H1 (cell line): ENCODE results near the gene PSIP1. TPM values are rescaled to one million over a fixed set of nuclear protein-coding genes. Genes with fewer than 3 reads are reported as not detected.

Experiments
- CTCF ChIA-PET: fragments of 300-600 bp; sonication (Branson Sonifier 250); formaldehyde crosslinking; loops from one replicate; lab custom pipeline; 2021; ENCODE audit not compliant: partially characterized antibody; lab: Charles Lee
- POLR2A ChIA-PET: fragments of 300-600 bp; sonication (Branson Sonifier 250); formaldehyde crosslinking; loops from one replicate; lab custom pipeline; 2021; ENCODE audit warnings: inconsistent platforms; ENCODE audit not compliant: partially characterized antibody; lab: Charles Lee
- DNase-seq, 2 experiments: peaks; one replicate each; pipeline versions ENCODE4 v3.0.0 to v3.0.0-alpha.2; 2010 to 2022; ENCODE audit warnings: low spot score in 2 of 2, low read depth in 1 of 2, mixed read lengths in 1 of 2
- FAIRE-seq: peaks from 2 replicates; lab custom pipeline; 2011; peaks lifted over from hg19 to GRCh38; lab: Jason Lieb, UNC
- H2AFZ ChIP-seq: 2 replicates; pipeline ENCODE4 v1.8.1; 2012; ENCODE audit warnings: low read length, inconsistent platforms
- H2AK5ac ChIP-seq: 2 replicates; pipeline ENCODE4 v1.6.1; 2013; ENCODE audit warnings: low read depth, low read length
- H2BK120ac ChIP-seq: replicated peaks from 2 replicates; pipeline ENCODE3; 2013; ENCODE audit warnings: low read depth, low read length, inconsistent platforms
- H2BK12ac ChIP-seq: 2 replicates; pipeline ENCODE4 v1.6.1; 2013; ENCODE audit warnings: low read depth, low read length
- H2BK15ac ChIP-seq: 2 replicates; pipeline ENCODE4 v1.6.1; 2013; ENCODE audit warnings: low read length
- H2BK20ac ChIP-seq: 2 replicates; pipeline ENCODE4 v1.6.1; 2013; ENCODE audit warnings: low read length
- H2BK5ac ChIP-seq: 2 replicates; pipeline ENCODE4 v1.6.1; 2013; ENCODE audit warnings: low read depth, low read length
- H3K14ac ChIP-seq: 2 replicates; pipeline ENCODE4 v1.6.1; 2013; ENCODE audit warnings: inconsistent platforms; ENCODE audit not compliant: insufficient read length
- H3K18ac ChIP-seq: 2 replicates; pipeline ENCODE4 v1.6.1; 2013; ENCODE audit warnings: low read length; ENCODE audit errors: extremely low read depth
- H3K23ac ChIP-seq: 2 replicates; pipeline ENCODE4 v1.6.1; 2013; ENCODE audit warnings: inconsistent platforms; ENCODE audit not compliant: insufficient read length
- H3K23me2 ChIP-seq: 2 replicates; pipeline ENCODE4 v1.6.1; 2013; ENCODE audit warnings: low read depth, low read length
- H3K27ac ChIP-seq: 2 replicates; pipeline ENCODE4 v1.6.1; 2011; ENCODE audit warnings: low read depth, low read length, inconsistent platforms
- H3K27me3 ChIP-seq, 4 experiments: replicated peaks in 1 of 4; 1 replicate in 1 of 4; 2 replicates in 3 of 4; pipeline versions ENCODE4 v1.6.1 to v1.8.1; 2011 to 2013; ENCODE audit warnings: low read length in 3 of 4, mild to moderate bottlenecking in 3 of 4, inconsistent platforms in 2 of 4, mixed read lengths in 2 of 4, moderate library complexity in 1 of 4; ENCODE audit not compliant: control insufficient read depth in 3 of 4, insufficient read depth in 3 of 4; ENCODE audit errors: extremely low read depth in 1 of 4
- H3K36me3 ChIP-seq, 4 experiments: 2 replicates each; pipeline versions ENCODE4 v1.6.1 to v1.8.1; 2011 to 2013; ENCODE audit warnings: mild to moderate bottlenecking in 4 of 4, low read length in 3 of 4, moderate library complexity in 2 of 4, control low read depth in 1 of 4, inconsistent platforms in 1 of 4; ENCODE audit not compliant: insufficient read depth in 4 of 4, control insufficient read depth in 2 of 4
- H3K4ac ChIP-seq: replicated peaks from 2 replicates; pipeline ENCODE3; 2013; ENCODE audit warnings: low read length, low read depth, mixed read lengths, inconsistent platforms; ENCODE audit not compliant: insufficient read length
- H3K4me1 ChIP-seq, 4 experiments: replicated peaks in 1 of 4; 1 replicate in 1 of 4; 2 replicates in 3 of 4; pipeline versions ENCODE4 v1.6.1 to v1.8.1; 2011 to 2013; ENCODE audit warnings: low read length in 3 of 4, inconsistent platforms in 2 of 4, mixed read lengths in 1 of 4; ENCODE audit not compliant: insufficient read depth in 4 of 4, control insufficient read depth in 3 of 4
- H3K4me2 ChIP-seq, 2 experiments: 2 replicates each; pipeline versions ENCODE4 v1.6.1 to v1.8.1; 2011 to 2013; ENCODE audit warnings: low read depth in 2 of 2, low read length in 2 of 2, control low read depth in 1 of 2, inconsistent platforms in 1 of 2, mild to moderate bottlenecking in 1 of 2; ENCODE audit not compliant: insufficient read depth in 1 of 2
- H3K4me3 ChIP-seq, 4 experiments: fragments of 200-600, 300-600 bp in 1 of 4; sonication (generic), shearing (Covaris generic), sonication (Bioruptor Twin) in 1 of 4; 2 replicates each; pipeline versions ENCODE4 v1.5.1 to v1.8.1; 2011 to 2016; ENCODE audit warnings: low read length in 4 of 4, low read depth in 3 of 4, control low read depth in 2 of 4, inconsistent platforms in 2 of 4, mild to moderate bottlenecking in 2 of 4, mixed read lengths in 1 of 4, moderate library complexity in 1 of 4; ENCODE audit not compliant: insufficient read depth in 2 of 4; ENCODE audit errors: extremely low read depth in 1 of 4
- H3K56ac ChIP-seq: replicated peaks from 2 replicates; pipeline ENCODE3; 2013; ENCODE audit warnings: low read depth, mild to moderate bottlenecking, mixed read lengths, low read length, inconsistent platforms; ENCODE audit not compliant: insufficient read length
- H3K79me1 ChIP-seq: 2 replicates; pipeline ENCODE4 v1.6.1; 2013; ENCODE audit warnings: low read depth, low read length, control low read depth
- H3K79me2 ChIP-seq, 2 experiments: 2 replicates each; pipeline versions ENCODE4 v1.6.1 to v1.8.1; 2012 to 2013; ENCODE audit warnings: low read length in 2 of 2, mild to moderate bottlenecking in 2 of 2, inconsistent platforms in 1 of 2; ENCODE audit not compliant: insufficient read depth in 2 of 2, control insufficient read depth in 1 of 2
- H3K9ac ChIP-seq, 4 experiments: replicated peaks in 1 of 4; 1 replicate in 1 of 4; 2 replicates in 3 of 4; pipeline versions ENCODE4 v1.6.1 to v1.8.1; 2011 to 2013; ENCODE audit warnings: low read depth in 3 of 4, low read length in 3 of 4, control low read depth in 2 of 4, mild to moderate bottlenecking in 2 of 4, moderate library complexity in 2 of 4, inconsistent platforms in 1 of 4; ENCODE audit errors: extremely low read depth in 1 of 4
- H3K9me3 ChIP-seq, 2 experiments: 2 replicates each; pipeline versions ENCODE4 v1.6.1 to v1.8.1; 2012 to 2013; ENCODE audit warnings: mild to moderate bottlenecking in 2 of 2, moderate library complexity in 2 of 2, control low read depth in 1 of 2, inconsistent platforms in 1 of 2, low read depth in 1 of 2, low read length in 1 of 2, mixed read lengths in 1 of 2; ENCODE audit not compliant: insufficient read depth in 2 of 2
- H4K20me1 ChIP-seq, 2 experiments: replicated peaks in 1 of 2; 2 replicates each; pipeline versions ENCODE3 to v1.8.1; 2011 to 2013; ENCODE audit warnings: inconsistent platforms in 2 of 2, low read length in 2 of 2, mild to moderate bottlenecking in 1 of 2; ENCODE audit not compliant: insufficient read depth in 2 of 2, control insufficient read depth in 1 of 2
- H4K5ac ChIP-seq: 2 replicates; pipeline ENCODE4 v1.6.1; 2013; ENCODE audit warnings: low read length, low read depth, mixed read lengths, inconsistent platforms; ENCODE audit not compliant: insufficient read length
- H4K8ac ChIP-seq: 2 replicates; pipeline ENCODE4 v1.8.0; 2013; ENCODE audit warnings: mild to moderate bottlenecking, moderate library complexity, low read length, inconsistent platforms; ENCODE audit not compliant: insufficient read depth; ENCODE audit errors: extremely low read depth
- H4K91ac ChIP-seq: replicated peaks from 2 replicates; pipeline ENCODE3; 2013; ENCODE audit warnings: low read length, mixed read lengths, inconsistent platforms; ENCODE audit not compliant: insufficient read length
- CBX5 ChIP-seq: fragments of 300-800, 300-1000 bp; sonication (generic); IDR thresholded peaks from 2 replicates; pipeline ENCODE4 v1.7.1; 2016; ENCODE audit warnings: antibody characterized with exemption, low read length, low read depth
- SAP30 ChIP-seq: fragments of 300-600 bp; sonication (generic); IDR thresholded peaks from 2 replicates; pipeline ENCODE4 v1.7.1; 2012; ENCODE audit warnings: low read length, moderate library complexity, mild to moderate bottlenecking, inconsistent platforms; ENCODE audit not compliant: insufficient read depth, insufficient replicate concordance
- SIX5 ChIP-seq: IDR thresholded peaks from 2 replicates; pipeline ENCODE4 v1.6.1; 2011; ENCODE audit warnings: mild to moderate bottlenecking, low read depth, low read length
- TAF1 ChIP-seq: IDR thresholded peaks from 2 replicates; pipeline ENCODE4 v1.6.1; 2011; ENCODE audit warnings: mild to moderate bottlenecking, low read depth, low read length
- WGBS, 2 experiments: shearing (Covaris generic) in 1 of 2; methylation state at CpG; one replicate each; pipeline versions ENCODE4 v1.1.6 to v1.1.7; 2013 to 2015; ENCODE audit warnings: low lambda C conversion rate in 2 of 2, mixed read lengths in 2 of 2, inconsistent platforms in 1 of 2, low coverage in 1 of 2, missing lambda C conversion rate in 1 of 2; ENCODE audit not compliant: insufficient replicate concordance in 2 of 2, insufficient coverage in 1 of 2, insufficient read length in 1 of 2; ENCODE audit errors: extremely low coverage in 1 of 2, missing lambda C conversion rate in 1 of 2; 5-methylcytosine and 5-hydroxymethylcytosine counted together
- polyA plus RNA-seq, 7 experiments: library from polyadenylated mRNA; depleted of rRNA in 3 of 7; stranded (reverse) in 5 of 7; unstranded in 2 of 7; fragments of >200 nt in 5 of 7; fragments of 200-250 nt in 2 of 7; gene quantifications; 1 replicate in 5 of 7; 2 replicates in 1 of 7; 4 replicates in 1 of 7; pipeline versions ENCODE4 v1.2.1 to v1.2.3, GENCODE V29; 2011 to 2013; ENCODE audit warnings: missing spikeins in 2 of 7, mixed read lengths in 2 of 7
- total RNA-seq: library from RNA; stranded (reverse); fragmentation: NEBNext Ultra II Directional; extraction: Animal tissue kit (Norgen Biotek cat#: 25700); gene quantifications from 2 replicates; pipeline ENCODE4 v1.2.1, GENCODE V29; 2021

Gene PSIP1
- total and polyA plus RNA-seq, 2 of the 8 experiments (the other 6 are each of a cell fraction or from before 2014, with no cell fraction given): 63.3 to 387 TPM

GRCh38 chr9:15444141-15444540 lies 66.6 kb downstream of the PSIP1 start:
- Histone ChIP-seq H4K20me1 (peaks cover 0 to 6% of the 10 kb centered on the region in 2 experiments), H4K91ac (no peak overlapping the region), H3K14ac (no peak overlapping the region), H3K27ac (no peak overlapping the region), H3K23me2 (no peaks in the 10 kb centered on the region), H3K27me3 (no peaks in the 10 kb centered on the region), H2AFZ (no peak overlapping the region), H3K79me2 (peaks cover 3 to 14% of the 10 kb centered on the region in 2 experiments; a peak in 3 of 4 replicates), H4K5ac (no peak overlapping the region), H2BK15ac (no peak overlapping the region), H3K4me3 (no peak overlapping the region), H4K8ac (no peak overlapping the region), H3K36me3 (peaks cover 24 to 89% (median 59%) of the 10 kb centered on the region in 4 experiments), H3K79me1 (no peaks in the 10 kb centered on the region), H3K4me1 (no peaks in the 10 kb centered on the region), H2BK5ac (no peak overlapping the region), H3K9ac (no peak overlapping the region), H2AK5ac (no peak overlapping the region), H3K4me2 (no peak overlapping the region), H3K56ac (no peak overlapping the region), H2BK120ac (no peak overlapping the region), H3K18ac (no peak overlapping the region), H2BK12ac (no peak overlapping the region), H2BK20ac (no peak overlapping the region), H3K23ac (no peak overlapping the region), H3K9me3 (peaks cover 0 to 21% of the 10 kb centered on the region in 2 experiments; a peak in 2 of 4 replicates), H3K4ac (no peak overlapping the region)
- CTCF ChIA-PET: interaction anchor here (1.1 to 1.4 kb wide), 5 partner anchors 9 to 212 kb away, joined by 3 read pairs; no protein-coding TSS in a partner anchor
- 98% methylated on average over 3 of the region's 3 CpGs; no CpG with 5 or more reads in 1 of the 2 experiments for WGBS, 2 experiments
- DNase-seq: no peak
- POLR2A ChIA-PET: no interaction called here
- FAIRE-seq: no peak
- TF ChIP-seq SIX5 (no peak), CBX5 (no peak), TAF1 (no peak), SAP30 (no peak)
